T-helper 1 cell treated with Interleukin-12 subunit alpha and Interleukin-12 subunit beta and Interleukin-4 antibody, amounts not matched to agents 30 μg/mL and 1 μg/mL, for 36 hours (primary cell): ENCODE data around the gene SIPA1.
A peak's percentile ranks its signal among the peaks of the same experiment; 100 is the strongest.

Experiments used
- H3K27ac Mint-ChIP-seq: one replicate; pipeline ENCODE4 v1.8.0; 2021; ENCODE audit warnings: mild to moderate bottlenecking, mixed read lengths
- H3K27me3 Mint-ChIP-seq: one replicate; pipeline ENCODE4 v1.8.0; 2021; ENCODE audit warnings: low read depth, mixed read lengths
- H3K36me3 Mint-ChIP-seq: one replicate; pipeline ENCODE4 v1.8.0; 2021; ENCODE audit warnings: low read depth, mixed read lengths
- H3K4me1 Mint-ChIP-seq: one replicate; pipeline ENCODE4 v1.8.0; 2021; ENCODE audit warnings: low read depth, mixed read lengths
- H3K4me3 Mint-ChIP-seq: one replicate; pipeline ENCODE4 v1.8.0; 2021; ENCODE audit warnings: mild to moderate bottlenecking, moderate library complexity, mixed read lengths
- H3K9me3 Mint-ChIP-seq: one replicate; pipeline ENCODE4 v1.8.0; 2021; ENCODE audit warnings: mixed read lengths

SIPA1 gene

DNA sequence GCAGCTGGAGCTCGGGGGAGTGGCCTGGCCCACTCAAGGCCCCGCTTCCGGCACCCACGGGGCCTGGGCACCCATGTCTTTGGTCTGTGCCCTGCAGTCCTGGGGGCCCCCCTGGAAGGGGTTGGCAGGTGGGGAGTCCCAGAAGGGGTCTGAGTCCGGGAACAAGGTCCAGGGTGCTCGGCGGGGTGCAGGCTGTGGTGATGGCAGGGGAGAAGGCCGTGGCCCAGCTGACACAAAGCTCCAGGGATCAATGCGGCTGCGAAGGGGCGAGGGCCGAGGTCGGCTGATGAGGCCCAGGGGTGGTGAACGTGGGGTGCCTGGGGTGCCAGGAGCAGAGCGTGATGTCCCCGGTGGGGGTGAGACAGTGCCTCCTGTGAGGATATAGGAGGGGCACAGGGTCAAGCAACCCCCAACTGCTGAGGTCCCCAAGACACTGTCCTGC is 39.6 kb upstream of the SIPA1 start:
- Mint-ChIP-seq H3K27ac (no peak overlapping the region), H3K27me3 (no peaks in the 10 kb centered on the region), H3K4me3 (no peak overlapping the region), H3K4me1 (peaks cover 9% of the 10 kb centered on the region), H3K36me3 (peaks cover 16% of the 10 kb centered on the region), H3K9me3 (no peaks in the 10 kb centered on the region)

DNA sequence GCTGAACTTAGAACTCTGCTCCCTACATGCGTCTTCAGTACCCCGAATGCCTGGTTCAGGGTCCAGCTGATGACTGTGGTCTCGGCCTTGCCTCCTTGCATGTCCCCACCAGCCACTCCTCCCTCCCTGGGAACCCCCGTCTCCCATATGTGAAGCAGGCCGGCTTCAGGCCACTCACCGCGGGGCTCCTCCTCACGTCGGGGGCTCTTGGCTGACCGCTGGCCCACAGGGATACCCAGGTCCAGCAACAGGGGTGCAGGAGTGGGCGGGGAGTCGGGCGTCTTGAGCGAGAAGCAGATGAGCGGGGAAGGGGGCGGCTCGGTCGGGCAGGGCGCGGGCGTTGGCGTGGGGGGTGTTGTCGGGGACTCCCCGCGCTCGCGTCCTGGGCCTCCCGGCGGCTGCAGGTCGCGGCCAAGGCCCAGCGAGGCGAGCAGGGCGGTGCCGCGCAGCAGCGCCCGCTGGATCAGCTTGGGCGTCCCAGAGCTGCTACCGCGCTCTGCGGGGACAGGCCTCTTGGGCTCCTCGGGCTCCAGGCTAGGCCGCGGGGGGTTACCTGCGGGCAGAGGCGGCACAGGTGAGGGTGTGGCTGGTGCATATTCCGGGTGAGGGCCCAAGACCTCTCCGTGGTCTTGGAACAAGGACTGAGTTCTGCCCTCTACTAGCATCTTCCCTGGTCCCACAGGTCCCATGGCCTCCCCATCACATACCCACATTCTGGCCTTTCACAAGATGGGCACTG is 38.5 kb upstream of the SIPA1 start:
- no peak overlapping the region for H3K4me3 Mint-ChIP-seq
- H3K27ac Mint-ChIP-seq = peak overlapping the region; percentile 43
- no peaks in the 10 kb centered on the region for H3K27me3 Mint-ChIP-seq
- H3K4me1 Mint-ChIP-seq = peaks cover 9% of the 10 kb centered on the region
- H3K9me3 Mint-ChIP-seq = no peaks in the 10 kb centered on the region
- H3K36me3 Mint-ChIP-seq = peaks cover 25% of the 10 kb centered on the region

- Mint-ChIP-seq H3K4me3 (no peak overlapping the region), H3K4me1 (peaks cover 7% of the 10 kb centered on the region), H3K9me3 (no peaks in the 10 kb centered on the region), H3K27ac (no peak overlapping the region), H3K36me3 (peaks cover 25% of the 10 kb centered on the region), H3K27me3 (no peaks in the 10 kb centered on the region)
These were observed 38.0 kb upstream of the SIPA1 start for GRCh38 chr11:65599955-65600246.

- Mint-ChIP-seq H3K4me3 (no peak overlapping the region), H3K27ac (no peak overlapping the region), H3K9me3 (no peaks in the 10 kb centered on the region), H3K27me3 (no peaks in the 10 kb centered on the region), H3K36me3 (peaks cover 28% of the 10 kb centered on the region), H3K4me1 (peaks cover 7% of the 10 kb centered on the region)
These were observed 33.6 kb upstream of the SIPA1 start for GRCh38 chr11:65604258-65604657.

GRCh38 chr11:65606876-65607613 is 30.9 kb upstream of the SIPA1 start:
- H3K4me1 Mint-ChIP-seq = peaks cover 23% of the 10 kb centered on the region
- H3K27ac Mint-ChIP-seq = no peak overlapping the region
- H3K27me3 Mint-ChIP-seq = no peaks in the 10 kb centered on the region
- no peak overlapping the region for H3K4me3 Mint-ChIP-seq
- peaks cover 31% of the 10 kb centered on the region for H3K36me3 Mint-ChIP-seq
- no peaks in the 10 kb centered on the region for H3K9me3 Mint-ChIP-seq

DNA sequence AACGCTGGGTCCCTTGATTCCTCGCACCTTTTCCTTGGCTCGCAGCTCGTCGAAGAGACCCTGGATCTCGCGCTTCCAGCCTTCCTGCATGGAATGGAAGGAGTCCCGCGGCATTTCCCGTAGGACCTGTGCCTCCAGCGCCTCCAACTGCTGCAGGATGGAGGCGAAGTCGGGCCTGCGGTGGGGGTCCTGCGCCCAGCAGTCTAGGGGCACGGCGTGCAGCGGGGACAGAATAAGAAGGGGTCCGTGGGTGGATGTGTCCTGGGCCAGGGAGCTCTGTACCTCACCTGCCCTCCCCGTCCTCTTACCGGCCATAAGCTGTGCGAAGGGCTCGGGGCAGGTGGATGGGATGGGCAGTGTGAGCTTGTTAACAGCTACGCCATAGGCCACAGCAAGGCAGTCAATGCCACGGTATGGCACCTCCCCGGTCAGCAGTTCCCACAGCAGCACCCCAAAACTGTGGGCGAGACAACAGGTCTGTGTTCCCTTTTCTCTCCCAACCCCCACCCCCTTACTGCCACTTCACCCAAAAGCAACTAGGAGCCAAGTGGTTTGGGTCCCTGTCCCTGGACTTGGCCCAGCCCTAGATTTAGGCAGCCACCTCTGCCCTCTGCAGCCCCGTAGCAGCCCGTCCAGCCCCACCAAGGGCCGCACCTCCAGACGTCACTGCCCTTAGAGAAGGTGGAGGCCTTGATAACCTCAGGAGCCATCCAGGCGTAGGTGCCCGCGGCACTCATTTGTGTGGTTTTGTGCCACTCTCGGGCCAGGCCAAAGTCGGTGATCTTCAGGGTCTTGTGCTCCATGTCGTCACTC is 30.1 kb upstream of the SIPA1 start:
- H3K4me1 Mint-ChIP-seq = peaks cover 29% of the 10 kb centered on the region
- H3K27me3 Mint-ChIP-seq = no peaks in the 10 kb centered on the region
- H3K9me3 Mint-ChIP-seq = no peaks in the 10 kb centered on the region
- H3K4me3 Mint-ChIP-seq = no peak overlapping the region
- H3K36me3 Mint-ChIP-seq = peaks cover 35% of the 10 kb centered on the region
- no peak overlapping the region for H3K27ac Mint-ChIP-seq

DNA sequence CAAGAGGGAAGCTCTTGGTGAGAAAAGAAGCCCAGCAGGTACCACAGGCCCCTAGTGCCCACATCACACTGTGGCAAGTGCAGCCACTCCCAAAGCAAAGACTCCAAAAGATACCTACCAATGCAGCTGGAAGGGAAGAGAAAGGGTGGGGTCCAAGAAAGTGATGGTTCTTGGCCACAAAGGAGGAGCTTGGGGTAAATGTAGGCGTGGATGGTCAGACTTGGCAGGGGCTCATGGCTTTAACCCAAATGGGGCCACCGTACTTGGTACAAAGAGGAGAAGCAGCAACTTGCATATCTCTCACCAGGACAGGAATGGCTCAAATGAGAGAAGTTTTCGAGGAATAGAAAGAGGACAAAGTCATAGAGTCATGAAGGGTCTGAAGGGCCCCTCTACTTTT is 28.7 kb upstream of the SIPA1 start:
- H3K27ac Mint-ChIP-seq = peak overlapping the region; percentile 69
- H3K9me3 Mint-ChIP-seq = no peaks in the 10 kb centered on the region
- H3K36me3 Mint-ChIP-seq = peaks cover 25% of the 10 kb centered on the region
- H3K27me3 Mint-ChIP-seq = no peaks in the 10 kb centered on the region
- H3K4me1 Mint-ChIP-seq = peaks cover 31% of the 10 kb centered on the region
- H3K4me3 Mint-ChIP-seq = peak overlapping the region; percentile 42

- H3K4me1 Mint-ChIP-seq = peaks cover 31% of the 10 kb centered on the region
- H3K9me3 Mint-ChIP-seq = no peaks in the 10 kb centered on the region
- H3K27ac Mint-ChIP-seq = peak overlapping the region; percentile 21
- no peaks in the 10 kb centered on the region for H3K27me3 Mint-ChIP-seq
- H3K36me3 Mint-ChIP-seq = peaks cover 23% of the 10 kb centered on the region
- H3K4me3 Mint-ChIP-seq = no peak overlapping the region
These were observed 28.2 kb upstream of the SIPA1 start for GRCh38 chr11:65609665-65610064.

DNA sequence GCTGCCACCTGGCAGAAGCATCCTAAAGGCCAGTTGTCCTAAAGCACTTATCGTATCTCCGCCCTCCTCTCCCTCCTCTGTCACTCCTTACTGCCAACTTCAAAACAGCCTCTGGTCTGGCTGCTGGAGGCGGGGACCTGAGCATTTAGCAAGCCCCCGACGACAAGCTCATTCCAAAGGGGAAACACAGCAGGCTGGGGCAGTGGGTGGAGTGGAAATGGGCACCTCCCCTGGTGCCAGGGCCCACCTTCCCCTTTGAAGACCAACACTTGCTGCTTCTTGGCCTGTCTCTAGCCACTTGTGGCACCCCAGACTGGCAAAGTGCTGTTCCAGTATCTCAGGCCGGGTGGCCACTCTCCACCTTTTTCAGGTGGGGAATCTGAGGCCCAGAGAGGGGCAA is 27.5 kb upstream of the SIPA1 start:
- no peaks in the 10 kb centered on the region for H3K9me3 Mint-ChIP-seq
- peaks cover under 1% of the 10 kb centered on the region for H3K27me3 Mint-ChIP-seq
- peaks cover 31% of the 10 kb centered on the region for H3K4me1 Mint-ChIP-seq
- H3K27ac Mint-ChIP-seq = peak overlapping the region; percentile 73
- H3K36me3 Mint-ChIP-seq = peaks cover 23% of the 10 kb centered on the region
- H3K4me3 Mint-ChIP-seq = no peak overlapping the region

DNA sequence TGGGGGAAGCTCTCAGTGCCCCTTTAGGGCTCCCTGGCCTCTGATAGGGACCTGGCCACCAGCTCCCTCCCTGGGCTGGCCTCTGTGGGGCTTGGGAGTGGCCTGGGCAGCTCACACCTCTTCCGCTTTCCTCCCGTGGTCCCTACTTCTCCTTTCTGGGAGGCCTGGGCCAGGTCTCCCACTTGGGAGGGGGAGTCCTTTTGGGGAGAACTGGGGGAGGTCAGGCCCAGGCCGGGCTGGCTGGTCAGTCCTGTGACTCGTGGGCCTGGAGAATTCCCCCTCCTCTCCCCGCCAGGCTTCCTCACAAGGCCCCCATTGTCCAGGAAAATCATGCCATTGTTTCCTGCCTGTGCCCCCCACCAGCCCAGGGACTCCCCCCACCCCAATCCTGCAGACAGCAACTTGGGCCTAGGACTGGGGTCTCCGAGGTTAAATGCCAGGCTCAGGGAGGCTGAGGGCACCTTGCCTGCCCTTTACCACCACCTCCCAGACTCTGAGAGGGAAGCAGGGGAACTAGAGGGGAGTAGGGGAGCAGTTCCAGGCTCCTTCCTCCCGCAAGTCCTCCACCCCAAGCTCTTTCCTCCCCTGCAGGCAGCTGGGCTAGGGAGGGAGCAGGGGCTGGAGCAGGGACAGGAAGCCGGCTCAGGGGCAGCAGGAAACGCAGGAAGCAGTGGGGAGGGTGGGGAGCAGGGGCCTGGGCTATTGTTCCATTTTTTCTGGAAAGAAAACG is 26.7 kb upstream of the SIPA1 start:
- Mint-ChIP-seq H3K9me3 (no peaks in the 10 kb centered on the region), H3K36me3 (peaks cover 20% of the 10 kb centered on the region), H3K27ac (peak overlapping the region; percentile 73), H3K27me3 (peaks cover 3% of the 10 kb centered on the region), H3K4me3 (peak overlapping the region; percentile 89), H3K4me1 (peaks cover 31% of the 10 kb centered on the region)

- H3K4me1 Mint-ChIP-seq = peaks cover 38% of the 10 kb centered on the region
- H3K27me3 Mint-ChIP-seq = peaks cover 3% of the 10 kb centered on the region
- no peaks in the 10 kb centered on the region for H3K9me3 Mint-ChIP-seq
- H3K4me3 Mint-ChIP-seq = peak overlapping the region; percentile 89
- peaks cover 24% of the 10 kb centered on the region for H3K36me3 Mint-ChIP-seq
- peak overlapping the region; percentile 92 for H3K27ac Mint-ChIP-seq
These were observed 25.9 kb upstream of the SIPA1 start for GRCh38 chr11:65611758-65612603.

DNA sequence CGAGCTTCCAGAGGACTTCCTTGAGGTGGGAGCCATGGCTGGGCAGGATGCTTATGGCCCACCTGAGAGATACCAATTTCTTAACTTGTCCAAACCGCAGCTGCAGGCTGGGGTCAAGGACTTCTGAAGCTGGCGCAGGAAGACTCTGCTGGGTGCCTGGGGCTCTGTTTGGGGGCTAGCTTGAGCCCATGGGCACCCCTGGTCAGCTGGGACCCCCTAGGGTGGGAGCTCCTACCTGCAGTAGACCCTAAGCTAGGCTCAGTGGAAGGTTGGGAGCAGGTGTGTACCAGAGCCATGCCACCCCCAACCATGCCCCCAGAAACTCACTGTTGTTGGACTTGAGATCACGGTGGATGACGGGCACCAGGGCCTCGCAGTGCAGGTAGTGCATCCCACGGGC is 25.2 kb upstream of the SIPA1 start:
- Mint-ChIP-seq H3K27ac (peak overlapping the region; percentile 70), H3K9me3 (no peaks in the 10 kb centered on the region), H3K4me1 (peaks cover 41% of the 10 kb centered on the region), H3K36me3 (peaks cover 25% of the 10 kb centered on the region), H3K27me3 (peaks cover 3% of the 10 kb centered on the region), H3K4me3 (peak overlapping the region; percentile 89)

DNA sequence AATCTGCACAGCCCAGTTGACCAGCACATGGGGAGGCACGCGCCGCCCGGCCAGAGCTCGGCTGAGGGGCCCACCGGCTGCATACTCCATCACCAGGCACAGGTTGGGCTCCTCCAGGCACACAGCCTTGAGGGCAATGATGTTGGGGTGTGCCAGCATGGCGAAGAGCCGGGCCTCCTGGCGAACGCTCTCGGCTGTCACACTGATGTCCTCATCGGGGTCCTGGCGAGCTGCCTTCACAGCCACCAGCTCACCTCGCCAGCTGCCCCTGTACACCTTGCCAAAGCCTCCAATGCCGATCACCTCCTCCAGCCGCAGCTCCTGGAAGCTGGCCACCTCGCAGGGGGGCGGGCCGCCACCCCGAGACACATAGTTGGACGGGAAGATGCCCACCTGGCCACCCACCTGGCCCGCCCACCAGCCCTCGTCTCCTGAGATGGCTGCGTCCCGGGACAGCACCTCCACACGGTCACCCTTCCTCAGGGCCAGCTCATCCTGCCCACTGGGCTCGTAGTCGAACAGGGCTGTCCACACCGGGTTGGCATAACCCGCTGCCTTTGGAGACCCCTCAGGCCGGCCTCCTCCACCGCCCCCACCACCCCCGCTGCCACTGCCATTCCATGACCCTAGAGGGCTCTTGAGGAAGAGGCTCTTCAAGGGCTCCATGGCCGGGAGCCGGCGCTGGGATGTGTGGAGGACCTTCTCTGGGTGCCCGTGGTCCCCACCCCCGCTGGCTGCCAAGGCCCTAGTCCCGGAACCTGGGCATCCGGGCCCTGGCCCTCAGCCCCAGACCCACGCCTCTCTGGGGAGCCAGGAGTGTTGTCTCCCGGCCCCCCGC is 24.6 kb upstream of the SIPA1 start:
- Mint-ChIP-seq H3K27ac (peak overlapping the region; percentile 70), H3K36me3 (peaks cover 26% of the 10 kb centered on the region), H3K27me3 (peaks cover 3% of the 10 kb centered on the region), H3K4me1 (peaks cover 39% of the 10 kb centered on the region), H3K4me3 (peak overlapping the region; percentile 89), H3K9me3 (no peaks in the 10 kb centered on the region)
